K562 (cell line): ENCODE results near the gene TBC1D10A. TPM values are rescaled to one million over a fixed set of nuclear protein-coding genes. Genes with fewer than 3 reads are reported as not detected.

Experiments used
- ATAC-seq: fragments of 200-7000 bp; cut with Tn5 transposase; 3 replicates; pipeline ENCODE4 v1.9.1; 2020; ENCODE audit warnings: moderate library complexity
- BruUV-seq: library from RNA; stranded (reverse); fragments of 400-500 nt; replicated peaks from 2 replicates; lab custom pipeline; 2021; lab: Mats Ljungman, UMichigan
- CTCF ChIA-PET: fragments of 300-600 bp; formaldehyde crosslinking; extraction: SDS; loops from one replicate; lab custom pipeline; 2021; ENCODE audit warnings: low intra/inter-chr PET ratio; lab: Yijun Ruan, JAX
- POLR2A ChIA-PET: fragments of 300-600, 350-650 bp; sonication (Branson Sonifier 250); formaldehyde crosslinking; extraction: SDS; loops from one replicate; lab custom pipeline; 2021; ENCODE audit warnings: antibody characterized with exemption, inconsistent platforms; lab: Yijun Ruan, JAX
- DNase-seq, 4 experiments: peaks; one replicate each; pipeline versions ENCODE4 v3.0.0 to v3.0.0-alpha.2; 2011 to 2018; ENCODE audit warnings: low spot score in 3 of 4, mixed read lengths in 3 of 4; ENCODE audit errors: extremely low read depth in 1 of 4
- FAIRE-seq: peaks from 2 replicates; lab custom pipeline; 2011; peaks lifted over from hg19 to GRCh38; lab: Jason Lieb, UNC
- H2AFZ ChIP-seq: 2 replicates; pipeline ENCODE4 v1.6.0; 2011; ENCODE audit warnings: low read depth, low read length, control low read depth, inconsistent platforms
- H3K27ac ChIP-seq: fragments of 200-600 bp; 3 replicates; pipeline ENCODE4 v1.8.0; 2011; ENCODE audit warnings: low read depth, mild to moderate bottlenecking, control low read depth, inconsistent platforms, low read length, moderate library complexity, mixed read lengths; ENCODE audit errors: extremely low read depth
- H3K27me3 ChIP-seq, 2 experiments: fragments of 300-600 bp in 1 of 2; 2 replicates in 1 of 2; 3 replicates in 1 of 2; pipeline versions ENCODE4 v1.6.0 to v1.8.0; 2011; ENCODE audit warnings: inconsistent platforms in 2 of 2, low read length in 2 of 2, mild to moderate bottlenecking in 1 of 2, mixed read lengths in 1 of 2, moderate library complexity in 1 of 2; ENCODE audit not compliant: control insufficient read depth in 2 of 2, insufficient read depth in 2 of 2
- H3K36me3 ChIP-seq: fragments of 300-600 bp; 3 replicates; pipeline ENCODE4 v1.8.0; 2011; ENCODE audit warnings: mild to moderate bottlenecking, low read length, inconsistent platforms; ENCODE audit not compliant: control insufficient read depth, insufficient read depth
- H3K4me1 ChIP-seq, 2 experiments: fragments of 200-600 bp in 1 of 2; replicated peaks in 1 of 2; 2 replicates in 1 of 2; 3 replicates in 1 of 2; pipeline versions ENCODE4 v1.5.1 to v1.8.0; 2011; ENCODE audit warnings: inconsistent platforms in 2 of 2, low read length in 2 of 2, mild to moderate bottlenecking in 1 of 2, mixed read lengths in 1 of 2, moderate library complexity in 1 of 2; ENCODE audit not compliant: control insufficient read depth in 2 of 2, insufficient read depth in 2 of 2
- H3K4me2 ChIP-seq: 2 replicates; pipeline ENCODE4 v1.6.1; 2011; ENCODE audit warnings: low read length, control low read depth, inconsistent platforms, mixed read lengths; ENCODE audit not compliant: insufficient read depth
- H3K4me3 ChIP-seq: fragments of 200-600 bp; sonication (generic), shearing (Covaris generic); 2 replicates; pipeline ENCODE4 v1.5.1; 2016; ENCODE audit warnings: control low read depth, inconsistent platforms
- H3K79me2 ChIP-seq: fragments of 200-600 bp; 3 replicates; pipeline ENCODE4 v1.8.0; 2011; ENCODE audit warnings: low read length, inconsistent platforms; ENCODE audit not compliant: control insufficient read depth, insufficient read depth
- H3K9ac ChIP-seq, 2 experiments: 2 replicates each; pipeline versions ENCODE4 v1.6.0 to v1.6.1; 2011; ENCODE audit warnings: low read depth in 2 of 2, low read length in 2 of 2, control low read depth in 1 of 2, inconsistent platforms in 1 of 2, mild to moderate bottlenecking in 1 of 2, mixed read lengths in 1 of 2; ENCODE audit not compliant: insufficient read depth in 1 of 2
- H3K9me1 ChIP-seq: one replicate; pipeline ENCODE4 v1.6.0; 2011; ENCODE audit warnings: inconsistent platforms, mild to moderate bottlenecking, low read length, moderate library complexity; ENCODE audit not compliant: control insufficient read depth, insufficient read depth
- H3K9me3 ChIP-seq: replicated peaks from 2 replicates; pipeline ENCODE4 v1.5.1; 2011; ENCODE audit warnings: low read depth, low read length, inconsistent platforms; ENCODE audit not compliant: control insufficient read depth, insufficient read depth
- H4K20me1 ChIP-seq: replicated peaks from 2 replicates; pipeline ENCODE4 v1.6.1; 2011; ENCODE audit warnings: low read length, inconsistent platforms, mixed read lengths; ENCODE audit not compliant: control insufficient read depth, insufficient read depth
- BCOR ChIP-seq: fragments of 450-650 bp; IDR thresholded peaks from 2 replicates; pipeline ENCODE4 v1.6.1; 2016
- BDP1 ChIP-seq: IDR thresholded peaks from 3 replicates; pipeline ENCODE4 v1.6.1; 2011; ENCODE audit not compliant: insufficient read length, insufficient read depth
- ETV6 ChIP-seq, 3 experiments: fragments of 150-350 bp in 1 of 3; sonication (generic) in 1 of 3; formaldehyde crosslinking in 1 of 3; IDR thresholded peaks; 2 replicates each; pipeline versions ENCODE4 v1.6.1 to v1.8.0; 2014 to 2022; ENCODE audit warnings: borderline replicate concordance in 2 of 3, low read depth in 2 of 3, antibody characterized with exemption in 1 of 3, low read length in 1 of 3, mild to moderate bottlenecking in 1 of 3, missing genetic modification reagents in 1 of 3
- FOXJ2 ChIP-seq: fragments of 200-800 bp; sonication (Bioruptor generic); IDR thresholded peaks from 2 replicates; pipeline ENCODE4 v1.6.1; 2016; ENCODE audit warnings: missing genetic modification characterization, missing compliant biosample characterization
- HDAC3 ChIP-seq: fragments of 450-650 bp; IDR thresholded peaks from 2 replicates; pipeline ENCODE4 v1.6.1; 2018; ENCODE audit warnings: borderline replicate concordance, mild to moderate bottlenecking, moderate library complexity; ENCODE audit not compliant: partially characterized antibody
- HINFP ChIP-seq: fragments of 450-650 bp; conservative IDR thresholded peaks from 2 replicates; pipeline ENCODE4 v1.6.1; 2016; ENCODE audit warnings: missing genetic modification characterization, low read depth, mild to moderate bottlenecking, control low read depth, missing compliant biosample characterization
- NONO ChIP-seq, 2 experiments: fragments of 200-400 bp in 1 of 2; fragments of 450-650 bp in 1 of 2; formaldehyde crosslinking in 1 of 2; IDR thresholded peaks; 2 replicates each; pipeline ENCODE4 v1.6.1; 2017; ENCODE audit warnings: low read depth in 2 of 2, mild to moderate bottlenecking in 2 of 2, moderate library complexity in 2 of 2, low read length in 1 of 2
- NR3C1 ChIP-seq: sonication (generic); formaldehyde crosslinking; IDR thresholded peaks from 2 replicates; pipeline ENCODE4 v1.8.1; 2022; ENCODE audit warnings: missing genetic modification reagents
- NRF1 ChIP-seq, 2 experiments: fragments of 450-650 bp; IDR thresholded peaks in 1 of 2; conservative IDR thresholded peaks in 1 of 2; 2 replicates each; pipeline ENCODE4 v1.6.1; 2014; ENCODE audit warnings: mild to moderate bottlenecking in 2 of 2
- PTBP1 ChIP-seq: fragments of 200-400 bp; formaldehyde crosslinking; IDR thresholded peaks from 2 replicates; pipeline ENCODE4 v1.6.1; 2017; ENCODE audit warnings: low read depth, low read length
- PTTG1 ChIP-seq: fragments of 450-650 bp; IDR thresholded peaks from 2 replicates; pipeline ENCODE4 v1.6.1; 2016; ENCODE audit warnings: low read depth, mild to moderate bottlenecking, missing genetic modification characterization, missing compliant biosample characterization
- SMARCA5 ChIP-seq: fragments of 450-650 bp; IDR thresholded peaks from 2 replicates; pipeline ENCODE4 v1.6.1; 2016
- TGIF2 ChIP-seq: sonication (generic); formaldehyde crosslinking; IDR thresholded peaks from 2 replicates; pipeline ENCODE4 v1.8.1; 2022; ENCODE audit warnings: mild to moderate bottlenecking, missing genetic modification reagents, moderate library complexity
- ZNF444 ChIP-seq: fragments of 250-450 bp; sonication (Bioruptor Pico); IDR thresholded peaks from 2 replicates; pipeline ENCODE4 v1.4.0; 2020; ENCODE audit warnings: mild to moderate bottlenecking, moderate library complexity
- ZNF644 ChIP-seq: fragments of 200-800 bp; sonication (Bioruptor generic); IDR thresholded peaks from 2 replicates; pipeline ENCODE4 v1.6.1; 2016; ENCODE audit warnings: low read depth, missing genetic modification characterization, missing compliant biosample characterization
- ZNF695 ChIP-seq: fragments of 450-650 bp; formaldehyde crosslinking; IDR thresholded peaks from 2 replicates; pipeline ENCODE4 v1.4.0; 2020; ENCODE audit warnings: mild to moderate bottlenecking, moderate library complexity
- ZNF766 ChIP-seq: fragments of 200-800 bp; sonication (Bioruptor generic); conservative IDR thresholded peaks from 2 replicates; pipeline ENCODE4 v1.6.1; 2016; ENCODE audit warnings: missing genetic modification characterization, missing compliant biosample characterization
- WGBS: fragments of 100-300 bp; shearing (Covaris generic); methylation state at CpG from one replicate; pipeline ENCODE4 v1.1.6; 2016; ENCODE audit warnings: low coverage, mixed read lengths; ENCODE audit not compliant: insufficient coverage; ENCODE audit errors: missing lambda C conversion rate; 5-methylcytosine and 5-hydroxymethylcytosine counted together
- in situ Hi-C: fragments of 300-500 bp; cut with MboI; formaldehyde crosslinking; loops from 4 replicates; pipeline ENCODE4 v1.15.0; 2018; ENCODE audit warnings: inconsistent platforms, mixed read lengths
- intact Hi-C: fragments of 100-400 bp; cut with micrococcal nuclease; formaldehyde crosslinking; loops from 2 replicates; pipeline ENCODE4 v1.14.2; 2022
- polyA plus RNA-seq, 8 experiments: library from polyadenylated mRNA; depleted of rRNA in 4 of 8; stranded (reverse) in 5 of 8; unstranded in 3 of 8; fragments of >200 nt; fragmentation: Nextera tagmentation in 2 of 8; fragmentation: Illumina TruSeq in 1 of 8; extraction: Ambion mirVana in 2 of 8; extraction: Trizol in 1 of 8; gene quantifications; 2 replicates each; pipeline versions ENCODE4 v1.2.1 to v1.2.3, GENCODE V29; 2011 to 2014; ENCODE audit warnings: inconsistent platforms in 1 of 8, missing spikeins in 1 of 8
- total RNA-seq, 7 experiments: library from RNA; depleted of rRNA in 6 of 7; stranded (reverse); fragments of >200 nt in 6 of 7; fragmentation: Illumina TruSeq in 2 of 7; extraction: Trizol in 2 of 7; gene quantifications; 2 replicates each; pipeline versions ENCODE4 v1.2.1 to v1.2.3, GENCODE V29; 2011 to 2021; ENCODE audit warnings: low replicate concordance in 1 of 7

Gene TBC1D10A
- total and polyA plus RNA-seq, 9 of the 15 experiments (the other 6 are each of a cell fraction or from before 2014, with no cell fraction given): 0.13 to 10.4 (median 4.6) TPM

DNA sequence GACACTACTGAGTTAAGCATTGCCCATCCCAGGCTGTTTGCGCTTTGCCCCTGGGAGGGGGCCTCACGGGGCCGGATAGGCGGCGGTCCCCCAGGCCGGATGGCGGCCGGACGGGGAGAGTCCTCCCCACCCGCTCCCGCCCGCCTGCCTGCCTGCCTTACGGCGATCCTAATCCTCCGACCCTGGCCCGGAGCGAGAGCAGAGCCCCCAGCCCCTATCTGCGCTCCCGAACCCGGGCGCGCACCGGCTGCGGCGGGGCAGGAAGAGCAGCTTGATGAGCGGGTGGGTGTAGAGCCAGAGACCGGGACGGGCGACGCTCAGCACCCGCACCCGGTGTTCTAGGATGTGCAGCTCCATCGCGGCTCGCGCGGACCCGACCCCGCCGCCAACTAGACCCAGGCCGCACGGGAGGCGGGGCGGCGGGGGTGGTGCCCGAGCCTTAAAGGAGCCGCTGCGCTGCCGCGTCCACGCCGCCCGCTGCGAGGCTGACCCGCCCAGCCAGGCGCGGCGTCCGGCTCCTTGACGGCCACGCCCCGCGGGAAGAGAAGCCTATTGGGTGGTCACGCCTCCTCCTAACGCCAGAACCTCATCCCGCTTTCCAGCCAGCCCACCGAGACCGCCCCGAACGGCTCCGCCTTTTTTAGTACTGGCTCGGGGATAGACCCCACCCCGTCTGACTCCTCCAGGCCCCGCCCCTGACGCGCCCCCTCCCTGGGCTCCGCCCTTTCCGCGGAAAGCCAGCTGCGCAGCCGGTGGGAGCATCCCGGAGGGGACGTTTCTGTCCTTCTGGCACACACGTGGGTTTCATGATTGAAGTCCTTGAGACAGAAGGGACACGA lies 37.4 kb downstream of the TBC1D10A start, which contains the start of gene CASTOR1 (continued):
- no peak for TF ChIP-seq HINFP (tag)
- TF ChIP-seq NONO (IDR thresholded peaks at IDR 0.05; ENCODE audit: low read depth in 2 of 2, low read length in 1 of 2): peak in 1 of 2 experiments; percentile 60; a peak in 1 of 4 replicates

DNA sequence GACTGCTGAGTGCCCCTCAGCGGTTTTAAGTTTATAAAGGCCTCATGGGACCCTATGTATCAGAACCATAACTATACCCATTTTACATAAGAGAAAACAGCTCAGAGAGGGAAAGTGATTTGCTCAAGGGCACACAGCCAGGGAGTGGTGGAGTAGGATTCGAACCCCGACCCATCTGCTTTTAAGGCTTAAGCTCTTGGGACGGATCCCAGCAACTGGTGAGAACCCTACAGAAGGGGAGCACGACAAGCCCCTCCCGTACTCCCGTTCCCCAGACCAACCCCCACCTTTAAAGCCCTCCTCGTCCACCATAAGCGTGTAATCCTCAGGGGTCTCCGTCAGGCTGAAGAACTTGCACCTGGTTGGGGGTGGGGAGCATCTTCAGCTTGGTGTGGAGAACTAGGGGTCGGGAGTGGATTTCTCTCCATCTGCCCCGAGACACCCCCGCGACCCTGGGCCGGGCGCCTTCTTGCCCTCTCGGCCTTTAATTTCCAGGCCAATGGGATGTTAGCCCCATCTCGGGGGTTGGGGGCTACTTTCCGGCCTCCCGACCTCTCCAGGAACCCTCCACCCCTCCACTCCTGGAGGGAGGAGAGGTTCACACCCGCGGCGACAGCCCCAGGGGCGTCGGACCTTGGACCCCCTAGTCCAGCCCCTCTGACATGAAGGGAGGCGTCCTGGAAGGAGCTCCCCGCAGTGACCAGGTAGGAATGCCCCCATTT lies 38.2 kb downstream of the TBC1D10A start:
- Histone ChIP-seq H3K27me3 (no peaks in the 10 kb centered on the region), H3K4me3 (peak overlapping the region; percentile 58), H3K79me2 (no peaks in the 10 kb centered on the region), H3K9me3 (no peaks in the 10 kb centered on the region), H4K20me1 (peaks cover 6% of the 10 kb centered on the region; the same call in 1 of the 2 replicates), H3K9ac (peak overlapping the region in 1 of 2 experiments; percentile 84; a peak in 3 of 4 replicates), H3K9me1 (no peaks in the 10 kb centered on the region), H3K4me2 (peak overlapping the region; percentile 60), H3K4me1 (peaks cover 21 to 65% of the 10 kb centered on the region in 2 experiments; a peak in 4 of 5 replicates), H3K36me3 (peaks cover 11% of the 10 kb centered on the region; the same call in 1 of the 3 replicates), H2AFZ (peak overlapping the region; percentile 77; the same call in 1 of the 2 replicates), H3K27ac (no peak overlapping the region)
- FAIRE-seq: no peak
- in situ Hi-C loops: loop anchor here (10.0 kb wide), 1 partner anchor 316 kb away; the partner anchor contains the start of gene TCN2
- CTCF ChIA-PET: interaction anchor here (1.2 to 2.9 kb wide), 5 partner anchors 26 to 197 kb away, joined by 3 to 31 read pairs (median 17); partner anchors contain the start of gene RNF215
- no TSS peak for BruUV-seq
- DNase-seq: no peak
- ATAC-seq: no peak
- 34% methylated on average over 20 of the region's 27 CpGs for WGBS
- intact Hi-C loops: loop anchor here (2.0 kb wide), 1 partner anchor 38 kb away; the partner anchor contains the start of gene TBC1D10A
- POLR2A ChIA-PET: interaction anchor here (0.6 to 1.4 kb wide), 3 partner anchors 11 to 69 kb away, joined by 5 to 8 read pairs (median 6); no protein-coding TSS in a partner anchor
- no peak for TF ChIP-seq ZNF695 (CRISPR knock-in tag)
- no peak for TF ChIP-seq BDP1
- TF ChIP-seq ZNF766: no peak
- TF ChIP-seq HDAC3: no peak
- TF ChIP-seq ETV6 (IDR thresholded peaks at IDR 0.05; ENCODE audit: borderline replicate concordance in 1 of 2, low read depth in 2 of 2, low read length in 1 of 2): no peak
- TF ChIP-seq ETV6 (CRISPR knock-in tag; IDR thresholded peaks at IDR 0.05; ENCODE audit: borderline replicate concordance): no peak
- peak; percentile 87 for TF ChIP-seq BCOR
- no peak for TF ChIP-seq PTTG1 (tag)
- TF ChIP-seq ZNF644 (tag): no peak
- TF ChIP-seq TGIF2 (CRISPR knock-in tag): no peak
- TF ChIP-seq FOXJ2 (tag): no peak
- no peak for TF ChIP-seq ZNF444
- 0 out of 2 replicates have a peak, but pooled peaks have one; percentile 36 for TF ChIP-seq PTBP1
- TF ChIP-seq NRF1 (conservative IDR thresholded peaks at IDR 0.05 in 1 of 2, IDR thresholded peaks at IDR 0.05 in 1 of 2): no peak
- peak; percentile 72 for TF ChIP-seq SMARCA5
- TF ChIP-seq NR3C1 (CRISPR knock-in tag): no peak
